Measurements from ENCODE around the gene SRCAP.
"Not testable (repeated sequence)": the region's sequence is repeated elsewhere in the genome, so short reads cannot be mapped to it uniquely, and the experiment has no call there.

SRCAP gene

GRCh38 chr16:30697264-30698138 is 1.5 kb upstream of the SRCAP start:
- DNase-seq (ENCODE audit: extremely low read depth in 1 of 2, low read depth in 1 of 2) = no peak

GRCh38 chr16:30698139-30698815 is 694 bp upstream of the SRCAP start:
- peak; percentile 98 for DNase-seq (ENCODE audit: extremely low read depth in 1 of 2, low read depth in 1 of 2)

GRCh38 chr16:30699615-30700099 is 686 bp downstream of the SRCAP start:
- DNase-seq (ENCODE audit: extremely low read depth in 1 of 2, low read depth in 1 of 2) = no peak

GRCh38 chr16:30700491-30700890 is 1.5 kb downstream of the SRCAP start:
- DNase-seq (ENCODE audit: extremely low read depth in 1 of 2, low read depth in 1 of 2) = no peak

GRCh38 chr16:30700971-30701370 is 2.0 kb downstream of the SRCAP start:
- DNase-seq (ENCODE audit: extremely low read depth in 1 of 2, low read depth in 1 of 2) = no peak

- DNase-seq (ENCODE audit: extremely low read depth in 1 of 2, low read depth in 1 of 2) = not testable (repeated sequence)
Measured at GRCh38 chr16:30703071-30703470, 4.1 kb downstream of the SRCAP start.

GRCh38 chr16:30703971-30704370 is 5.0 kb downstream of the SRCAP start:
- DNase-seq (ENCODE audit: extremely low read depth in 1 of 2, low read depth in 1 of 2) = no peak

- DNase-seq (ENCODE audit: extremely low read depth in 1 of 2, low read depth in 1 of 2) = no peak
Measured at GRCh38 chr16:30706046-30706445, 7.1 kb downstream of the SRCAP start.

GRCh38 chr16:30710971-30711370 is 12.0 kb downstream of the SRCAP start:
- DNase-seq (ENCODE audit: extremely low read depth in 1 of 2, low read depth in 1 of 2) = no peak

GRCh38 chr16:30711712-30712111 is 12.7 kb downstream of the SRCAP start:
- DNase-seq (ENCODE audit: extremely low read depth in 1 of 2, low read depth in 1 of 2) = no peak

GRCh38 chr16:30715750-30716445 is 16.9 kb downstream of the SRCAP start:
- peak in 1 of 2 donors; percentile 44 for DNase-seq (ENCODE audit: extremely low read depth in 1 of 2, low read depth in 1 of 2)

- no peak for DNase-seq (ENCODE audit: extremely low read depth in 1 of 2, low read depth in 1 of 2)
Measured at GRCh38 chr16:30720086-30720485, 21.1 kb downstream of the SRCAP start.

- no peak for DNase-seq (ENCODE audit: extremely low read depth in 1 of 2, low read depth in 1 of 2)
Measured at GRCh38 chr16:30720694-30721093, 21.7 kb downstream of the SRCAP start.

- DNase-seq (ENCODE audit: extremely low read depth in 1 of 2, low read depth in 1 of 2) = no peak
Measured at GRCh38 chr16:30721167-30721566, 22.2 kb downstream of the SRCAP start.

GRCh38 chr16:30721606-30722005 is 22.6 kb downstream of the SRCAP start:
- DNase-seq (ENCODE audit: extremely low read depth in 1 of 2, low read depth in 1 of 2) = no peak

GRCh38 chr16:30722443-30722842 is 23.5 kb downstream of the SRCAP start:
- DNase-seq (ENCODE audit: extremely low read depth in 1 of 2, low read depth in 1 of 2) = no peak

GRCh38 chr16:30722916-30723315 is 23.9 kb downstream of the SRCAP start:
- no peak for DNase-seq (ENCODE audit: extremely low read depth in 1 of 2, low read depth in 1 of 2)

- no peak for DNase-seq (ENCODE audit: extremely low read depth in 1 of 2, low read depth in 1 of 2)
Measured at GRCh38 chr16:30723725-30724355, 24.9 kb downstream of the SRCAP start.

- DNase-seq (ENCODE audit: extremely low read depth in 1 of 2, low read depth in 1 of 2) = no peak
Measured at GRCh38 chr16:30724641-30725417, 25.9 kb downstream of the SRCAP start.

- DNase-seq (ENCODE audit: extremely low read depth in 1 of 2, low read depth in 1 of 2) = no peak
Measured at GRCh38 chr16:30725418-30725792, 26.4 kb downstream of the SRCAP start.
